NB4 (cell line): Measurements from ENCODE around the gene OXSM.

Source experiments
- DNase-seq: peaks from one replicate; pipeline ENCODE4 v3.0.0; 2010; ENCODE audit warnings: low read depth
- H3K4me3 ChIP-seq: one replicate; pipeline ENCODE4 v1.5.1; 2011; ENCODE audit warnings: mild to moderate bottlenecking, low read depth, low read length, moderate library complexity
- CTCF ChIP-seq: IDR thresholded peaks from one replicate; pipeline ENCODE4 v1.5.1; 2012; ENCODE audit warnings: low read depth, low read length
- MAX ChIP-seq: IDR thresholded peaks from 2 replicates; pipeline ENCODE4 v1.6.1; 2011; ENCODE audit warnings: low read depth, low read length
- MYC ChIP-seq: IDR thresholded peaks from 2 replicates; pipeline ENCODE4 v1.6.1; 2011; ENCODE audit warnings: low read depth, low read length
- POLR2A ChIP-seq: IDR thresholded peaks from 2 replicates; pipeline ENCODE4 v1.6.1; 2011; ENCODE audit warnings: mild to moderate bottlenecking; ENCODE audit not compliant: insufficient read length; ENCODE audit errors: extremely low read depth

Gene OXSM

GRCh38 chr3:25751048-25751447 lies 38.8 kb upstream of the OXSM start:
- no peak overlapping the region for H3K4me3 ChIP-seq
- no peak for DNase-seq
- TF ChIP-seq CTCF (no peak), POLR2A (no peak), MYC (no peak), MAX (no peak)

- H3K4me3 ChIP-seq: no peak overlapping the region
- TF ChIP-seq CTCF (no peak), MAX (no peak), POLR2A (no peak), MYC (no peak)
- no peak for DNase-seq
Observed at GRCh38 chr3:25751725-25752124, 38.2 kb upstream of the OXSM start.

GRCh38 chr3:25768851-25769250 lies 21.0 kb upstream of the OXSM start:
- no peak for DNase-seq
- no peak for TF ChIP-seq CTCF
- no peak for TF ChIP-seq MYC
- TF ChIP-seq MAX: no peak
- no peak for TF ChIP-seq POLR2A
- no peak overlapping the region for H3K4me3 ChIP-seq

- TF ChIP-seq MYC: no peak
- no peak for TF ChIP-seq POLR2A
- no peak for TF ChIP-seq CTCF
- TF ChIP-seq MAX: no peak
- DNase-seq: no peak
- no peak overlapping the region for H3K4me3 ChIP-seq
Observed at GRCh38 chr3:25775936-25776335, 14.0 kb upstream of the OXSM start.

- no peak for TF ChIP-seq MAX
- no peak for DNase-seq
- H3K4me3 ChIP-seq: peak overlapping the region; percentile 92
Observed at GRCh38 chr3:25780618-25781017, 9.3 kb upstream of the OXSM start.

GRCh38 chr3:25781145-25781757 lies 8.6 kb upstream of the OXSM start:
- no peak for TF ChIP-seq CTCF
- peak; percentile 30 for DNase-seq
- peak overlapping the region; percentile 92 for H3K4me3 ChIP-seq
